CD4-positive, alpha-beta T cell treated with Interleukin-12 subunit alpha and Interleukin-12 subunit beta, for 1 hour (primary cell): ENCODE measurements around the gene DTNBP1.

Experiments used
- DNase-seq: peaks from one replicate; pipeline ENCODE4 v3.0.0-alpha.2; 2020

DTNBP1 gene

GRCh38 chr6:15511248-15512125 is 151.3 kb downstream of the DTNBP1 start:
- DNase-seq: no peak

- DNase-seq: no peak
These were observed 152.1 kb downstream of the DTNBP1 start for GRCh38 chr6:15510536-15511247.

- no peak for DNase-seq
These were observed 152.7 kb downstream of the DTNBP1 start for GRCh38 chr6:15510121-15510520.

- DNase-seq: no peak
These were observed 153.4 kb downstream of the DTNBP1 start for GRCh38 chr6:15509335-15509933.

GRCh38 chr6:15508931-15509330 is 153.9 kb downstream of the DTNBP1 start:
- no peak for DNase-seq

GRCh38 chr6:15508441-15508871 is 154.4 kb downstream of the DTNBP1 start:
- DNase-seq: no peak

- no peak for DNase-seq
These were observed 155.1 kb downstream of the DTNBP1 start for GRCh38 chr6:15507746-15508145.

- no peak for DNase-seq
These were observed 155.6 kb downstream of the DTNBP1 start for GRCh38 chr6:15507221-15507620.

- DNase-seq: no peak
These were observed 156.8 kb downstream of the DTNBP1 start for GRCh38 chr6:15506066-15506465.

- DNase-seq: no peak
These were observed 157.3 kb downstream of the DTNBP1 start for GRCh38 chr6:15505463-15505918.

GRCh38 chr6:15504581-15505350 is 158.1 kb downstream of the DTNBP1 start:
- no peak for DNase-seq

GRCh38 chr6:15504040-15504495 is 158.8 kb downstream of the DTNBP1 start:
- no peak for DNase-seq

- DNase-seq: no peak
These were observed 159.5 kb downstream of the DTNBP1 start for GRCh38 chr6:15503346-15503680.

- DNase-seq: no peak
These were observed 160.1 kb downstream of the DTNBP1 start for GRCh38 chr6:15502446-15503345.

- no peak for DNase-seq
These were observed 160.9 kb downstream of the DTNBP1 start for GRCh38 chr6:15501826-15502445.

- no peak for DNase-seq
These were observed 161.7 kb downstream of the DTNBP1 start for GRCh38 chr6:15500901-15501825.

GRCh38 chr6:15500078-15500740 is 162.6 kb downstream of the DTNBP1 start:
- DNase-seq: no peak

- DNase-seq: no peak
These were observed 163.2 kb downstream of the DTNBP1 start for GRCh38 chr6:15499591-15499990.

GRCh38 chr6:15499125-15499524 is 163.7 kb downstream of the DTNBP1 start:
- no peak for DNase-seq

- no peak for DNase-seq
These were observed 164.2 kb downstream of the DTNBP1 start for GRCh38 chr6:15498640-15499039.
